ENCODE data around the gene ABCC12.

- TF ChIP-seq CTCF (optimal IDR thresholded peaks at IDR 0.05 in 1 of 3, IDR thresholded peaks at IDR 0.05 in 1 of 3, conservative IDR thresholded peaks at IDR 0.05 in 1 of 3; ENCODE audit: extremely low read depth in 1 of 3, insufficient read depth in 2 of 3, low read length in 3 of 3) = no peak
- TF ChIP-seq EZH2 (IDR thresholded peaks at IDR 0.05; ENCODE audit: low read length) = no peak
Measured at GRCh38 chr16:48132696-48133095, 23.1 kb downstream of the ABCC12 start.
